Measurements from ENCODE around the gene NPM1.

NPM1 gene

GRCh38 chr5:171433982-171434676 lies 46.5 kb downstream of the NPM1 start:
- no peak for TF ChIP-seq CTCF (IDR thresholded peaks at IDR 0.05; ENCODE audit: insufficient read depth, low read length, poor library complexity, severe bottlenecking)
- no peak overlapping the region for H3K4me3 ChIP-seq (replicated peaks; ENCODE audit: low read depth, low read length)
- peaks cover 2% of the 10 kb centered on the region for H3K27me3 ChIP-seq (replicated peaks; ENCODE audit: control insufficient read depth, insufficient read depth, low read length)
- no peak for DNase-seq (ENCODE audit: extremely low read depth, insufficient read length)
- no peaks in the 10 kb centered on the region for H3K36me3 ChIP-seq (ENCODE audit: control insufficient read depth, insufficient read depth, low read length)

GRCh38 chr5:171434874-171435273 lies 47.2 kb downstream of the NPM1 start:
- Histone ChIP-seq H3K27me3 (replicated peaks; ENCODE audit: control insufficient read depth, insufficient read depth, low read length) (peaks cover 2% of the 10 kb centered on the region), H3K36me3 (ENCODE audit: control insufficient read depth, insufficient read depth, low read length) (no peaks in the 10 kb centered on the region), H3K4me3 (replicated peaks; ENCODE audit: low read depth, low read length) (no peak overlapping the region)
- no peak for TF ChIP-seq CTCF (IDR thresholded peaks at IDR 0.05; ENCODE audit: insufficient read depth, low read length, poor library complexity, severe bottlenecking)
- no peak for DNase-seq (ENCODE audit: extremely low read depth, insufficient read length)

GRCh38 chr5:171435908-171436307 lies 48.3 kb downstream of the NPM1 start:
- TF ChIP-seq CTCF (IDR thresholded peaks at IDR 0.05; ENCODE audit: insufficient read depth, low read length, poor library complexity, severe bottlenecking), result no peak
- H3K36me3 ChIP-seq (ENCODE audit: control insufficient read depth, insufficient read depth, low read length), result no peaks in the 10 kb centered on the region

GRCh38 chr5:171436804-171437285 lies 49.2 kb downstream of the NPM1 start:
- no peak for TF ChIP-seq CTCF (IDR thresholded peaks at IDR 0.05; ENCODE audit: insufficient read depth, low read length, poor library complexity, severe bottlenecking)
- H3K4me3 ChIP-seq (replicated peaks; ENCODE audit: low read depth, low read length), result no peak overlapping the region
- no peaks in the 10 kb centered on the region for H3K36me3 ChIP-seq (ENCODE audit: control insufficient read depth, insufficient read depth, low read length)
- peaks cover 2% of the 10 kb centered on the region; the same call in 1 of the 2 replicates for H3K27me3 ChIP-seq (replicated peaks; ENCODE audit: control insufficient read depth, insufficient read depth, low read length)
- DNase-seq (ENCODE audit: extremely low read depth, insufficient read length), result no peak

More at GRCh38 chr5:171435908-171436307, 48.3 kb downstream of the NPM1 start:
- no peak for DNase-seq (ENCODE audit: extremely low read depth, insufficient read length)
- Histone ChIP-seq H3K27me3 (replicated peaks; ENCODE audit: control insufficient read depth, insufficient read depth, low read length) (peaks cover 2% of the 10 kb centered on the region), H3K4me3 (replicated peaks; ENCODE audit: low read depth, low read length) (no peak overlapping the region)

GRCh38 chr5:171437286-171437821 lies 49.7 kb downstream of the NPM1 start:
- H3K36me3 ChIP-seq (ENCODE audit: control insufficient read depth, insufficient read depth, low read length), result no peaks in the 10 kb centered on the region
- DNase-seq (ENCODE audit: extremely low read depth, insufficient read length), result no peak

More at GRCh38 chr5:171437286-171437821, 49.7 kb downstream of the NPM1 start:
- peaks cover 2% of the 10 kb centered on the region; the same call in 1 of the 2 replicates for H3K27me3 ChIP-seq (replicated peaks; ENCODE audit: control insufficient read depth, insufficient read depth, low read length)
- TF ChIP-seq CTCF (IDR thresholded peaks at IDR 0.05; ENCODE audit: insufficient read depth, low read length, poor library complexity, severe bottlenecking), result no peak
- no peak overlapping the region for H3K4me3 ChIP-seq (replicated peaks; ENCODE audit: low read depth, low read length)

Data from GM06990 (cell line).